CD4-positive, alpha-beta T cell (primary cell): Measurements from ENCODE around the gene EZH1. TPM values are rescaled to one million over a fixed set of nuclear protein-coding genes. Genes with fewer than 3 reads are reported as not detected.

Source experiments
- ATAC-seq: fragments of 200-7000 bp; cut with Tn5 transposase; one replicate; pipeline ENCODE4 v1.10.0; 2022; ENCODE audit warnings: mild to moderate bottlenecking; ENCODE audit not compliant: poor library complexity
- CTCF ChIA-PET: fragments of 350-600 bp; sonication (Branson Sonifier 250); formaldehyde crosslinking; loops from one replicate; lab custom pipeline; 2021; ENCODE audit warnings: antibody characterized with exemption, inconsistent platforms; lab: Charles Lee
- POLR2A ChIA-PET: fragments of 350-600 bp; sonication (Branson Sonifier 250); formaldehyde crosslinking; loops from one replicate; lab custom pipeline; 2021; ENCODE audit warnings: antibody characterized with exemption, inconsistent platforms; lab: Charles Lee
- DNase-seq, 14 experiments: peaks; one replicate each; pipeline ENCODE4 v3.0.0-alpha.2; 2013 to 2020; ENCODE audit warnings: mixed read lengths in 2 of 14
- H3K27ac ChIP-seq, 2 donors: one replicate each; pipeline versions ENCODE4 v1.5.1 to v1.7.0; 2013; ENCODE audit warnings: low read length in 2 of 2, low read depth in 1 of 2, mild to moderate bottlenecking in 1 of 2
- H3K27me3 ChIP-seq, 2 experiments: 1 replicate in 1 of 2; 2 replicates in 1 of 2; pipeline versions ENCODE4 v1.6.1 to v1.7.0; 2013; ENCODE audit warnings: low read length in 2 of 2, control low read depth in 1 of 2, mild to moderate bottlenecking in 1 of 2, moderate library complexity in 1 of 2; ENCODE audit not compliant: insufficient read depth in 2 of 2, control insufficient read depth in 1 of 2
- H3K36me3 ChIP-seq: one replicate; pipeline ENCODE4 v1.6.1; 2013; ENCODE audit warnings: low read length, control low read depth; ENCODE audit not compliant: insufficient read depth
- H3K4me1 ChIP-seq: one replicate; pipeline ENCODE4 v1.6.1; 2013; ENCODE audit warnings: low read length, control low read depth; ENCODE audit not compliant: insufficient read depth
- H3K4me3 ChIP-seq: one replicate; pipeline ENCODE4 v1.5.1; 2013; ENCODE audit warnings: mild to moderate bottlenecking, low read length, moderate library complexity
- H3K9me3 ChIP-seq, 2 experiments: 1 replicate in 1 of 2; 2 replicates in 1 of 2; pipeline versions ENCODE4 v1.6.1 to v1.7.0; 2013; ENCODE audit warnings: low read length in 2 of 2, mild to moderate bottlenecking in 2 of 2, control low read depth in 1 of 2, moderate library complexity in 1 of 2; ENCODE audit not compliant: control insufficient read depth in 1 of 2, insufficient read depth in 1 of 2
- H3K27ac Mint-ChIP-seq: one replicate; pipeline ENCODE4 v1.8.0; 2020; ENCODE audit warnings: mixed read lengths
- H3K27me3 Mint-ChIP-seq: one replicate; pipeline ENCODE4 v1.8.0; 2021; ENCODE audit warnings: mixed read lengths
- H3K36me3 Mint-ChIP-seq: one replicate; pipeline ENCODE4 v1.8.0; 2021; ENCODE audit warnings: low read depth, mixed read lengths
- H3K4me1 Mint-ChIP-seq: one replicate; pipeline ENCODE4 v1.8.0; 2021; ENCODE audit warnings: low read depth, mixed read lengths
- H3K4me3 Mint-ChIP-seq: one replicate; pipeline ENCODE4 v1.8.0; 2020; ENCODE audit warnings: mild to moderate bottlenecking, mixed read lengths
- H3K9me3 Mint-ChIP-seq: one replicate; pipeline ENCODE4 v1.8.0; 2020; ENCODE audit warnings: mixed read lengths
- intact Hi-C, 2 experiments: fragments of 100-400 bp; cut with DNase I in 1 of 2; cut with micrococcal nuclease in 1 of 2; formaldehyde crosslinking; loops; one replicate each; pipeline versions ENCODE4 v1.15.1 to v1.9.0; 2023 to 2025; cut with DNase I, micrococcal nuclease
- total RNA-seq, 174 experiments: library from RNA in 2 of 174; stranded (reverse) in 2 of 174; gene quantifications; one replicate each; pipeline ENCODE4 v1.2.3 and lab custom pipeline; 2021 to 2026
- TF ChIP-seq, protein P1 (sequence below): fragments of 200-600 bp; IDR thresholded peaks from one replicate; pipeline ENCODE4 v1.8.0; 2022; ENCODE audit warnings: antibody characterized with exemption, mild to moderate bottlenecking

EZH1 gene
- total RNA-seq, 2 experiments from 2014 or later = 73.3 to 76.1 TPM

DNA sequence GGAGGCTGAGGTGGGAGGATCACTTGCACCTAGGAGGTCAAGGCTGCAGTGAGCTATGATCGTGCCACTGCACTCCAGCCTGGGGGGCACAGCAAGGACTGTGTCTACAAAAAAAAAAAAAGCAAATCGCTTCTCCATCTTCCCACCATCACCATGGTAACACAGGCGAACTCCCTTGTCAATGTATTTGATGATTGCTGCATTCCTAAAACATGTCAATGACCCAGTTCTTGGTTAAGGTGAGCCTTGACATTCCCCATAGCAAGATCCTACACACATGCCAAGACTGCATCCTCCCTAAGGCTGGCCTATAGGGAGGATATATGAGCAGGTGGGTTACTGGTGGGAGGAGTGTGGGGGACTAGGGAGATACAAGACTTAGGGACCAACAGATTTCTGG, 50.3 kb downstream of the EZH1 start:
- ChIA-PET CTCF (no interaction called here), POLR2A (no interaction called here)
- TF ChIP-seq, protein P1, sequence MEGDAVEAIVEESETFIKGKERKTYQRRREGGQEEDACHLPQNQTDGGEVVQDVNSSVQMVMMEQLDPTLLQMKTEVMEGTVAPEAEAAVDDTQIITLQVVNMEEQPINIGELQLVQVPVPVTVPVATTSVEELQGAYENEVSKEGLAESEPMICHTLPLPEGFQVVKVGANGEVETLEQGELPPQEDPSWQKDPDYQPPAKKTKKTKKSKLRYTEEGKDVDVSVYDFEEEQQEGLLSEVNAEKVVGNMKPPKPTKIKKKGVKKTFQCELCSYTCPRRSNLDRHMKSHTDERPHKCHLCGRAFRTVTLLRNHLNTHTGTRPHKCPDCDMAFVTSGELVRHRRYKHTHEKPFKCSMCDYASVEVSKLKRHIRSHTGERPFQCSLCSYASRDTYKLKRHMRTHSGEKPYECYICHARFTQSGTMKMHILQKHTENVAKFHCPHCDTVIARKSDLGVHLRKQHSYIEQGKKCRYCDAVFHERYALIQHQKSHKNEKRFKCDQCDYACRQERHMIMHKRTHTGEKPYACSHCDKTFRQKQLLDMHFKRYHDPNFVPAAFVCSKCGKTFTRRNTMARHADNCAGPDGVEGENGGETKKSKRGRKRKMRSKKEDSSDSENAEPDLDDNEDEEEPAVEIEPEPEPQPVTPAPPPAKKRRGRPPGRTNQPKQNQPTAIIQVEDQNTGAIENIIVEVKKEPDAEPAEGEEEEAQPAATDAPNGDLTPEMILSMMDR = no peak
- Mint-ChIP-seq H3K9me3 (no peaks in the 10 kb centered on the region), H3K4me1 (no peaks in the 10 kb centered on the region), H3K4me3 (no peak overlapping the region), H3K36me3 (peaks cover 9% of the 10 kb centered on the region), H3K27me3 (no peaks in the 10 kb centered on the region), H3K27ac (no peak overlapping the region)
- intact Hi-C loops = no loop called here
- no peaks in the 10 kb centered on the region for H3K4me1 ChIP-seq
- DNase-seq = no peak
- H3K9me3 ChIP-seq = no peaks in the 10 kb centered on the region
- H3K4me3 ChIP-seq = no peak overlapping the region
- H3K27me3 ChIP-seq = no peaks in the 10 kb centered on the region
- ATAC-seq = no peak
- H3K27ac ChIP-seq = no peak overlapping the region
- peaks cover 8% of the 10 kb centered on the region for H3K36me3 ChIP-seq

GRCh38 chr17:42692489-42692888, 52.4 kb downstream of the EZH1 start:
- Histone ChIP-seq H3K27ac (no peak overlapping the region), H3K27me3 (no peaks in the 10 kb centered on the region), H3K4me3 (no peak overlapping the region), H3K9me3 (no peaks in the 10 kb centered on the region), H3K4me1 (no peaks in the 10 kb centered on the region), H3K36me3 (peaks cover 8% of the 10 kb centered on the region)
- H3K27ac Mint-ChIP-seq = no peak overlapping the region
- POLR2A ChIA-PET = no interaction called here
- no peaks in the 10 kb centered on the region for H3K27me3 Mint-ChIP-seq
- H3K4me1 Mint-ChIP-seq = no peaks in the 10 kb centered on the region
- H3K36me3 Mint-ChIP-seq = peaks cover 6% of the 10 kb centered on the region
- intact Hi-C loops = no loop called here
- no peaks in the 10 kb centered on the region for H3K9me3 Mint-ChIP-seq
- CTCF ChIA-PET = no interaction called here
- DNase-seq = no peak
- ATAC-seq = no peak
- TF ChIP-seq, protein P1 = no peak
- H3K4me3 Mint-ChIP-seq = no peak overlapping the region

GRCh38 chr17:42691021-42691545, 53.8 kb downstream of the EZH1 start:
- H3K36me3 Mint-ChIP-seq = peaks cover 5% of the 10 kb centered on the region
- TF ChIP-seq, protein P1 = no peak
- H3K4me3 Mint-ChIP-seq = no peak overlapping the region
- H3K4me1 Mint-ChIP-seq = no peaks in the 10 kb centered on the region
- Histone ChIP-seq H3K36me3 (peaks cover 7% of the 10 kb centered on the region), H3K27me3 (no peaks in the 10 kb centered on the region), H3K4me1 (no peaks in the 10 kb centered on the region), H3K4me3 (no peak overlapping the region), H3K27ac (no peak overlapping the region), H3K9me3 (no peaks in the 10 kb centered on the region)
- ATAC-seq = no peak
- no peaks in the 10 kb centered on the region for H3K9me3 Mint-ChIP-seq
- no peak overlapping the region for H3K27ac Mint-ChIP-seq
- intact Hi-C loops = no loop called here
- ChIA-PET CTCF (no interaction called here), POLR2A (no interaction called here)
- H3K27me3 Mint-ChIP-seq = no peaks in the 10 kb centered on the region
- no peak for DNase-seq
